Stomach (tissue), 4 donors: Measurements from ENCODE around the gene DPEP2NB.
"Not testable (repeated sequence)": the region's sequence is repeated elsewhere in the genome, so short reads cannot be mapped to it uniquely, and the experiment has no call there.

ENCODE experiments used
- CTCF ChIP-seq, 7 experiments: fragments of 450-650 bp in 4 of 7; fragments of 200-600 bp in 3 of 7; sonication (generic) in 3 of 7; IDR thresholded peaks; one replicate each; pipeline ENCODE4 v1.5.1; 2016 to 2019; ENCODE audit warnings: antibody characterized with exemption in 7 of 7, control low read depth in 2 of 7, mild to moderate bottlenecking in 1 of 7
- POLR2AphosphoS5 ChIP-seq, 3 donors: sonication (generic); formaldehyde crosslinking; IDR thresholded peaks; one replicate each; pipeline ENCODE4 v1.6.1; 2016; ENCODE audit warnings: antibody characterized with exemption in 3 of 3

GRCh38 chr16:67998779-67999688, 16.7 kb downstream of the DPEP2NB start, which contains the start of gene DPEP2:
- TF ChIP-seq POLR2AphosphoS5, CTCF (IDR thresholded peaks at IDR 0.05): not testable (repeated sequence)
